ENCODE data around the gene SEC24D.

SEC24D gene

DNA sequence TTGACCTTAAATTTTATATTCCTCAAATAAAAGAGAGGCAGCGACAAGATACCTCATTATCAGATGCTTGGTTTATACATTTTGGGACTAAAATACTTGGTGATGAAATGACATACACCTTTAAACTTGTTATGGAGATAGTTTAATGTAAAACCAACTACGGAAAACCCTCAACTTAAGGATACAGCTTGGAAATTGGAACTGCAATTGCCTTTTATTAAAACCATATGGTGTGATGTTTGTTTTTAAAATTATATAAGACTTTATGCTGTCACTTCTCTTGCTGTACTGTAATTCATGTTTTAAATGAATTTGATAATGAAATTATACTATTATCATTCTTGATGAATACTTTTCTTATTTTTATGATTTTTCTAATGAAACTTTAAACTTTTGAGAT is 124.9 kb downstream of the SEC24D start:
- DNase-seq, result no peak
- H4K12ac ChIP-seq (ENCODE audit: low read depth, low read length), result no peak overlapping the region
- H2AK5ac ChIP-seq (ENCODE audit: low read length), result no peak overlapping the region
- WGBS (ENCODE audit: extremely low coverage, insufficient coverage, insufficient read length), result no CpG with 5 or more reads among the region's 2 CpGs
- no peaks in the 10 kb centered on the region for H3K9me3 ChIP-seq (ENCODE audit: insufficient read depth, low read depth, low read length)
- H3K9ac ChIP-seq (ENCODE audit: low read length), result no peak overlapping the region
- no peak overlapping the region for H2BK120ac ChIP-seq (ENCODE audit: insufficient read depth, low read length, poor library complexity)
- no peaks in the 10 kb centered on the region for H3K27me3 ChIP-seq (ENCODE audit: insufficient read depth, low read length)
- H3K27ac ChIP-seq (ENCODE audit: low read depth, low read length), result no peak overlapping the region
- H4K8ac ChIP-seq (ENCODE audit: low read depth, low read length), result no peak overlapping the region
- H3K4me1 ChIP-seq (ENCODE audit: control insufficient read depth in 1 of 2, insufficient read depth in 2 of 2, low read length in 2 of 2), result no peaks in the 10 kb centered on the region
- no peak overlapping the region for H2AFZ ChIP-seq (ENCODE audit: insufficient read depth, low read length, poor library complexity)
- no peak overlapping the region for H3K4ac ChIP-seq (ENCODE audit: low read depth, low read length)
- peaks cover 7 to 11% of the 10 kb centered on the region in 2 experiments for H3K36me3 ChIP-seq (ENCODE audit: control insufficient read depth in 1 of 2, insufficient read depth in 2 of 2, low read length in 2 of 2)
- H3K14ac ChIP-seq (ENCODE audit: low read length), result no peak overlapping the region
- no peak overlapping the region for H2BK12ac ChIP-seq (ENCODE audit: low read length)
- H3K4me3 ChIP-seq (ENCODE audit: low read depth, low read length), result no peak overlapping the region
- no peaks in the 10 kb centered on the region for H3K79me1 ChIP-seq (ENCODE audit: low read length)
- H3K18ac ChIP-seq (ENCODE audit: low read length), result no peak overlapping the region
- H4K91ac ChIP-seq (ENCODE audit: low read depth, low read length), result no peak overlapping the region
- no peak overlapping the region for H3K4me2 ChIP-seq (ENCODE audit: low read length)
- H2BK5ac ChIP-seq (ENCODE audit: low read depth, low read length, poor library complexity), result no peak overlapping the region
- H3K79me2 ChIP-seq (ENCODE audit: control insufficient read depth, insufficient read depth, low read length, poor library complexity), result no peaks in the 10 kb centered on the region
- H3K23ac ChIP-seq (ENCODE audit: low read length), result no peak overlapping the region

DNA sequence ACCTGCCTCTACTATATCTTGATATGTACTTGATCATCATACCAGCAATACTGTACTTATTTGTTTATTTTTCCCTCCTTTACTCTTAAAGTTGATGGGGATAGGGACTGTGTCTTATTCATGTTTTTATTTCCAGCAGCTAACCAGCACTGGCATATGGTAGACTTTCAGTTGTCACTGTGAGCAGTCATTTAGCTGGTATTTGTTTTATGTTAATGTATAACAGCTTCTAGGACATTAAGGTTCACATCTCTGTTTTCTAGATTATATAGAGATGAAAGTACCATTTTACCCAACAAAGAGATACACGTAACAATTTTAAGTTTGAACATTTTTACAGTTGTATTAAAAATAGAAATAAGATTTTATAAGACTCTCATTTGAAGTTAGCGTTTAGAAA is 132.8 kb downstream of the SEC24D start:
- no peak overlapping the region for H3K4ac ChIP-seq (ENCODE audit: low read depth, low read length)
- DNase-seq, result no peak
- no peak overlapping the region for H4K8ac ChIP-seq (ENCODE audit: low read depth, low read length)
- no peak overlapping the region for H3K4me2 ChIP-seq (ENCODE audit: low read length)
- no peak overlapping the region for H3K14ac ChIP-seq (ENCODE audit: low read length)
- H3K79me1 ChIP-seq (ENCODE audit: low read length), result no peaks in the 10 kb centered on the region
- H2BK12ac ChIP-seq (ENCODE audit: low read length), result no peak overlapping the region
- H2BK5ac ChIP-seq (ENCODE audit: low read depth, low read length, poor library complexity), result no peak overlapping the region
- H2BK120ac ChIP-seq (ENCODE audit: insufficient read depth, low read length, poor library complexity), result no peak overlapping the region
- H2AK5ac ChIP-seq (ENCODE audit: low read length), result no peak overlapping the region
- H3K27me3 ChIP-seq (ENCODE audit: insufficient read depth, low read length), result no peaks in the 10 kb centered on the region
- no peak overlapping the region for H3K27ac ChIP-seq (ENCODE audit: low read depth, low read length)
- H3K79me2 ChIP-seq (ENCODE audit: control insufficient read depth, insufficient read depth, low read length, poor library complexity), result no peaks in the 10 kb centered on the region
- H3K23ac ChIP-seq (ENCODE audit: low read length), result no peak overlapping the region
- no peak overlapping the region for H3K9ac ChIP-seq (ENCODE audit: low read length)
- H3K18ac ChIP-seq (ENCODE audit: low read length), result no peak overlapping the region
- H3K36me3 ChIP-seq (ENCODE audit: control insufficient read depth in 1 of 2, insufficient read depth in 2 of 2, low read length in 2 of 2), result peaks cover 15 to 21% of the 10 kb centered on the region in 2 experiments
- H3K4me3 ChIP-seq (ENCODE audit: low read depth, low read length), result no peak overlapping the region
- no peak overlapping the region for H2AFZ ChIP-seq (ENCODE audit: insufficient read depth, low read length, poor library complexity)
- no peaks in the 10 kb centered on the region for H3K4me1 ChIP-seq (ENCODE audit: control insufficient read depth in 1 of 2, insufficient read depth in 2 of 2, low read length in 2 of 2)
- H4K91ac ChIP-seq (ENCODE audit: low read depth, low read length), result no peak overlapping the region
- no CpG with 5 or more reads among the region's 2 CpGs for WGBS (ENCODE audit: extremely low coverage, insufficient coverage, insufficient read length)
- H3K9me3 ChIP-seq (ENCODE audit: insufficient read depth, low read depth, low read length), result no peaks in the 10 kb centered on the region
- no peak overlapping the region for H4K12ac ChIP-seq (ENCODE audit: low read depth, low read length)

DNA sequence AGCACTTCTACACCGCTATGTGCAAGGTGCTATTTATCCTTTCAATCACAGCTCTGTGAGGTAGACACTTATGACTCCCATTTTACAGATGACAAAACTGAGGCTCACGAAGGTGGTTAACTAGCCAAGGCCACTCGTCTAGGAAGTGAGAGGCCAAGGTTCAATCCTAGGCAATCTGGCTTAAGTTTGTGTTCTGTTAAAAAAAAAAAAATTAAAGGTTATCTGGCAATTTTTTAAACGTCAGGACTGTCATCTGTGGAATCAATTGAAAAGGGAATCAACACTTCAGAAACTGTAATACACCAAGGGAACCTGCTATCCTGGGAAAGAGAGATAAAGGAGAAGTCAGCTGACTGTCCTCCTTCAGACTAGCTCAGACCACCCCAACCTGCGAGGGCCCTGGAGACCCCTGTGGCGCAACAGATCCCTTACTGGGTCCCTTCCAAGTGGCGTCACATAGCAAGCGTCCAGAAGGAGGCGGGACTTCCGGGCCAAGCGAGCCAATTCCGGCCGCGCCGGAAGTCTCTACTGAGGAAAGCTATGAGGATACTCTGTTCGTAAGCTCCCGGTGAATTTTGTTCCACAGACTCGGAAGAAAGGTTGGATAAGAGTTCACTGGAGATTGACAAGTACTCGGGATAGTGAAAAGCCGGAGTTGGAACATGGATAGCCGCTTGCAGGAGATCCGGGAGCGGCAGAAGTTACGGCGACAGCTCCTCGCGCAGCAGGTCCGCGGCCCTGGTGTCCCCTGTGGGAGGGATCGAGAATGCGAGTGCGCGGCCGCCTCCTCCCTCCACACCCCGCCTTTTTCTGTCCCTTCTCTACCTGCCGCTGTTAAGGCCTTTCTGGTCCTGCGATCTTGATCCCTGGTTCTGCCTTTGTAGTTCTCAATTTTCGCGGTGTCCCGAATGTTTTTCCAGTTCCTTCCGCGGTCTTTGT is 150.8 kb downstream of the SEC24D start, which contains the start of gene METTL14:
METTL14 (plus strand) TSS at position 520 of the 939 bp plus-strand sequence; CDS start at position 663, 143 bp downstream.
- Histone ChIP-seq H3K79me1 (ENCODE audit: low read length) (peaks cover 4% of the 10 kb centered on the region), H3K9ac (ENCODE audit: low read length) (peak within 1 kb of the TSS; percentile 67), H3K79me2 (ENCODE audit: control insufficient read depth, insufficient read depth, low read length, poor library complexity) (peaks cover 2% of the 10 kb centered on the region), H2AK5ac (ENCODE audit: low read length) (no peak within 1 kb of the TSS), H2BK5ac (ENCODE audit: low read depth, low read length, poor library complexity) (peak within 1 kb of the TSS; percentile 22), H4K8ac (ENCODE audit: low read depth, low read length) (peak within 1 kb of the TSS; percentile 91), H3K14ac (ENCODE audit: low read length) (peak within 1 kb of the TSS; percentile 82), H3K4me2 (ENCODE audit: low read length) (peak within 1 kb of the TSS; percentile 71), H4K12ac (ENCODE audit: low read depth, low read length) (peak within 1 kb of the TSS; percentile 84), H4K91ac (ENCODE audit: low read depth, low read length) (peak within 1 kb of the TSS; percentile 73), H3K23ac (ENCODE audit: low read length) (no peak within 1 kb of the TSS), H3K27ac (ENCODE audit: low read depth, low read length) (peak within 1 kb of the TSS; percentile 60), H2AFZ (ENCODE audit: insufficient read depth, low read length, poor library complexity) (peak within 1 kb of the TSS; percentile 33), H3K18ac (ENCODE audit: low read length) (peak within 1 kb of the TSS; percentile 39), H3K36me3 (ENCODE audit: control insufficient read depth in 1 of 2, insufficient read depth in 2 of 2, low read length in 2 of 2) (peaks cover 12 to 13% of the 10 kb centered on the region in 2 experiments), H3K4me1 (ENCODE audit: control insufficient read depth in 1 of 2, insufficient read depth in 2 of 2, low read length in 2 of 2) (no peaks in the 10 kb centered on the region), H3K4ac (ENCODE audit: low read depth, low read length) (peak within 1 kb of the TSS; percentile 43), H3K9me3 (ENCODE audit: insufficient read depth, low read depth, low read length) (no peaks in the 10 kb centered on the region), H2BK120ac (ENCODE audit: insufficient read depth, low read length, poor library complexity) (no peak within 1 kb of the TSS), H3K27me3 (ENCODE audit: insufficient read depth, low read length) (no peaks in the 10 kb centered on the region), H2BK12ac (ENCODE audit: low read length) (no peak within 1 kb of the TSS), H3K4me3 (ENCODE audit: low read depth, low read length) (peak within 1 kb of the TSS; percentile 78)
- no CpG with 5 or more reads among the region's 42 CpGs for WGBS (ENCODE audit: extremely low coverage, insufficient coverage, insufficient read length)
- peak; percentile 91 to 93 for DNase-seq

DNA sequence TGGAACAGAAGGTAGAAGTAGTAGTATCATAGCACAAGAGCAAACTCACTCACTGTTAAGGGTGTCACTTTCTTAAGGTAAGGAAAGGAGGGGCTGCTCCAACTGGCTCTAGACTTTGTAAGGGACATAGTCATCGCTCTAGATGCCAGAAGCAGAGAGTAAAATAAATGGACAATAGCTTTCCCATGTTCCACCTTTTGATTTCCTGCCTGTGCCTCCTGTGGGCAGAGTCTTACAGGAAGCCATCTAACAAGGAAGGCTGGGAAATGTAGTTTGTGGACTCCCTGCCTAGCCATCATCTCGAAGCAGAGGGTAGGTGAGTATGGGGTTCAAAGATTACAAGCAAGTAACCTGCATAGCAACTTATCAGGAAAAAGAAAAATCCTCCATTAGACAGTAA is 152.4 kb downstream of the SEC24D start:
- H4K12ac ChIP-seq (ENCODE audit: low read depth, low read length), result no peak overlapping the region
- H2BK5ac ChIP-seq (ENCODE audit: low read depth, low read length, poor library complexity), result no peak overlapping the region
- no peak overlapping the region for H3K18ac ChIP-seq (ENCODE audit: low read length)
- H3K9ac ChIP-seq (ENCODE audit: low read length), result no peak overlapping the region
- H3K79me1 ChIP-seq (ENCODE audit: low read length), result peaks cover 4% of the 10 kb centered on the region
- H3K4me3 ChIP-seq (ENCODE audit: low read depth, low read length), result no peak overlapping the region
- no peak overlapping the region for H2BK120ac ChIP-seq (ENCODE audit: insufficient read depth, low read length, poor library complexity)
- H3K4me2 ChIP-seq (ENCODE audit: low read length), result peak overlapping the region; percentile 50
- H4K8ac ChIP-seq (ENCODE audit: low read depth, low read length), result peak overlapping the region; percentile 70
- H2BK12ac ChIP-seq (ENCODE audit: low read length), result no peak overlapping the region
- no peak overlapping the region for H3K14ac ChIP-seq (ENCODE audit: low read length)
- no peaks in the 10 kb centered on the region for H3K9me3 ChIP-seq (ENCODE audit: insufficient read depth, low read depth, low read length)
- WGBS (ENCODE audit: extremely low coverage, insufficient coverage, insufficient read length), result no CpG with 5 or more reads among the region's 2 CpGs
- no peak overlapping the region for H3K4ac ChIP-seq (ENCODE audit: low read depth, low read length)
- peaks cover 5% of the 10 kb centered on the region in 2 experiments for H3K36me3 ChIP-seq (ENCODE audit: control insufficient read depth in 1 of 2, insufficient read depth in 2 of 2, low read length in 2 of 2)
- H2AK5ac ChIP-seq (ENCODE audit: low read length), result no peak overlapping the region
- peak overlapping the region; percentile 45 for H2AFZ ChIP-seq (ENCODE audit: insufficient read depth, low read length, poor library complexity)
- no peak for DNase-seq
- H3K4me1 ChIP-seq (ENCODE audit: control insufficient read depth in 1 of 2, insufficient read depth in 2 of 2, low read length in 2 of 2), result no peaks in the 10 kb centered on the region
- H3K27ac ChIP-seq (ENCODE audit: low read depth, low read length), result no peak overlapping the region
- no peak overlapping the region for H3K23ac ChIP-seq (ENCODE audit: low read length)
- H3K27me3 ChIP-seq (ENCODE audit: insufficient read depth, low read length), result no peaks in the 10 kb centered on the region
- H4K91ac ChIP-seq (ENCODE audit: low read depth, low read length), result no peak overlapping the region
- H3K79me2 ChIP-seq (ENCODE audit: control insufficient read depth, insufficient read depth, low read length, poor library complexity), result peaks cover 2% of the 10 kb centered on the region
